ENCODE measurements around the gene UBALD2. TPM values are rescaled to one million over a fixed set of nuclear protein-coding genes. Genes with fewer than 3 reads are reported as not detected.

UBALD2 gene
- total RNA-seq, 1 donor from 2014 or later: 46.9 TPM

GRCh38 chr17:76261421-76262215 is 3.5 kb upstream of the UBALD2 start:
- H3K9me3 Mint-ChIP-seq: no peaks in the 10 kb centered on the region
- no peaks in the 10 kb centered on the region for H3K27me3 Mint-ChIP-seq
- no peak for DNase-seq (ENCODE audit: extremely low spot score, unreplicated experiment)
- no peak overlapping the region for H3K4me3 Mint-ChIP-seq
- peaks cover 40% of the 10 kb centered on the region for H3K4me1 Mint-ChIP-seq (ENCODE audit: unreplicated experiment)
- no peak for TF ChIP-seq CTCF (conservative IDR thresholded peaks at IDR 0.05)
- H3K27ac Mint-ChIP-seq: peak overlapping the region; percentile 95
- H3K36me3 Mint-ChIP-seq: no peaks in the 10 kb centered on the region

GRCh38 chr17:76262732-76263344 is 2.3 kb upstream of the UBALD2 start:
- no peak for DNase-seq (ENCODE audit: extremely low spot score, unreplicated experiment)
- Mint-ChIP-seq H3K9me3 (no peaks in the 10 kb centered on the region), H3K4me3 (peak overlapping the region; percentile 74), H3K36me3 (peaks cover 2% of the 10 kb centered on the region), H3K4me1 (ENCODE audit: unreplicated experiment) (peaks cover 42% of the 10 kb centered on the region), H3K27me3 (no peaks in the 10 kb centered on the region), H3K27ac (peak overlapping the region; percentile 95)
- no peak for TF ChIP-seq CTCF (conservative IDR thresholded peaks at IDR 0.05)

- Mint-ChIP-seq H3K27ac (peak overlapping the region; percentile 95), H3K36me3 (peaks cover 6% of the 10 kb centered on the region)
- no peak for TF ChIP-seq CTCF (conservative IDR thresholded peaks at IDR 0.05)
These were observed 1.3 kb upstream of the UBALD2 start for GRCh38 chr17:76263896-76264295.

GRCh38 chr17:76264425-76264754 is 758 bp upstream of the UBALD2 start:
- no peak for TF ChIP-seq CTCF (conservative IDR thresholded peaks at IDR 0.05)
- peaks cover 40% of the 10 kb centered on the region for H3K4me1 Mint-ChIP-seq (ENCODE audit: unreplicated experiment)
- no peaks in the 10 kb centered on the region for H3K27me3 Mint-ChIP-seq
- peak overlapping the region; percentile 95 for H3K27ac Mint-ChIP-seq
- H3K36me3 Mint-ChIP-seq: peaks cover 6% of the 10 kb centered on the region
- no peaks in the 10 kb centered on the region for H3K9me3 Mint-ChIP-seq
- no peak for DNase-seq (ENCODE audit: extremely low spot score, unreplicated experiment)
- peak overlapping the region; percentile 85 for H3K4me3 Mint-ChIP-seq

More at GRCh38 chr17:76263896-76264295, 1.3 kb upstream of the UBALD2 start:
- Mint-ChIP-seq H3K9me3 (no peaks in the 10 kb centered on the region), H3K27me3 (no peaks in the 10 kb centered on the region), H3K4me3 (peak overlapping the region; percentile 85), H3K4me1 (ENCODE audit: unreplicated experiment) (peaks cover 42% of the 10 kb centered on the region)
- DNase-seq (ENCODE audit: extremely low spot score, unreplicated experiment): no peak

- TF ChIP-seq CTCF (conservative IDR thresholded peaks at IDR 0.05): no peak
- DNase-seq (ENCODE audit: extremely low spot score, unreplicated experiment): no peak
- H3K27me3 Mint-ChIP-seq: no peaks in the 10 kb centered on the region
- H3K9me3 Mint-ChIP-seq: no peaks in the 10 kb centered on the region
- peaks cover 6% of the 10 kb centered on the region for H3K36me3 Mint-ChIP-seq
- peaks cover 39% of the 10 kb centered on the region for H3K4me1 Mint-ChIP-seq (ENCODE audit: unreplicated experiment)
- H3K27ac Mint-ChIP-seq: peak overlapping the region; percentile 31
- H3K4me3 Mint-ChIP-seq: peak overlapping the region; percentile 89
These were observed 586 bp downstream of the UBALD2 start for GRCh38 chr17:76265624-76266243.
